T-helper 2 cell treated with Interferon-gamma antibody and Interleukin-4, amounts not matched to agents 5 μg/mL and 100 μg/mL, for 36 hours (primary cell): Measurements from ENCODE around the gene GOLGA7B.
"Not testable (repeated sequence)": the region's sequence is repeated elsewhere in the genome, so short reads cannot be mapped to it uniquely, and the experiment has no call there.

ENCODE experiments used
- DNase-seq: peaks from one replicate; pipeline ENCODE4 v3.0.0; 2021; ENCODE audit warnings: low spot score
- H3K27ac Mint-ChIP-seq: one replicate; pipeline ENCODE4 v1.8.0; 2021; ENCODE audit warnings: mild to moderate bottlenecking, mixed read lengths
- H3K27me3 Mint-ChIP-seq: one replicate; pipeline ENCODE4 v1.8.0; 2021; ENCODE audit warnings: low read depth, mixed read lengths
- H3K36me3 Mint-ChIP-seq: one replicate; pipeline ENCODE4 v1.8.0; 2021; ENCODE audit warnings: low read depth, mixed read lengths
- H3K4me1 Mint-ChIP-seq: one replicate; pipeline ENCODE4 v1.8.0; 2021; ENCODE audit warnings: low read depth, mixed read lengths
- H3K4me3 Mint-ChIP-seq: one replicate; pipeline ENCODE4 v1.8.0; 2022; ENCODE audit warnings: mild to moderate bottlenecking, moderate library complexity, mixed read lengths
- H3K9me3 Mint-ChIP-seq: one replicate; pipeline ENCODE4 v1.8.0; 2021; ENCODE audit warnings: mixed read lengths

Gene GOLGA7B

DNA sequence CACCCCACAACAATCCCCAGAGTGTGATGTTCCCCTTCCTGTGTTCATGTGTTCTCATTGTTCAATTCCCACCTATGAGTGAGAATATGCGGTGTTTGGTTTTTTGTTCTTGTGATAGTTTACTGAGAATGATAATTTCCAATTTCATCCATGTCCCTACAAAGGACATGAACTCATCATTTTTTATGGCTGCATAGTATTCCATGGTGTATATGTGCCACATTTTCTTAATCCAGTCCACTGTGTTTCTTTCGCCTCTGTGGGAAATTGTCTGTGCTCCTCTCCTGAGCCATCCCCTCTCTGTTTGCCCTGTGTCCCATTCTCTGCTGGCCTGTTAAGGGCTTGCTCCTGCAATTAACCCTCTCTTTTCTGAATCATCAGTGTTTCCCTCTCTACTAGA lies 5.7 kb upstream of the GOLGA7B start:
- Mint-ChIP-seq H3K27me3 (peaks cover 14% of the 10 kb centered on the region), H3K4me1 (peaks cover 12% of the 10 kb centered on the region)
- DNase-seq, H3K27ac Mint-ChIP-seq, H3K4me3 Mint-ChIP-seq, H3K9me3 Mint-ChIP-seq, H3K36me3 Mint-ChIP-seq: not testable (repeated sequence)

- H3K27ac Mint-ChIP-seq = no peak overlapping the region
- no peaks in the 10 kb centered on the region for H3K9me3 Mint-ChIP-seq
- H3K27me3 Mint-ChIP-seq = peaks cover 14% of the 10 kb centered on the region
- no peaks in the 10 kb centered on the region for H3K36me3 Mint-ChIP-seq
- DNase-seq = no peak
- peaks cover 15% of the 10 kb centered on the region for H3K4me1 Mint-ChIP-seq
- no peak overlapping the region for H3K4me3 Mint-ChIP-seq
Measured at GRCh38 chr10:97844678-97845077, 5.0 kb upstream of the GOLGA7B start.

- peaks cover 22% of the 10 kb centered on the region for H3K27me3 Mint-ChIP-seq
Measured at GRCh38 chr10:97849103-97849686, 448 bp upstream of the GOLGA7B start.

DNA sequence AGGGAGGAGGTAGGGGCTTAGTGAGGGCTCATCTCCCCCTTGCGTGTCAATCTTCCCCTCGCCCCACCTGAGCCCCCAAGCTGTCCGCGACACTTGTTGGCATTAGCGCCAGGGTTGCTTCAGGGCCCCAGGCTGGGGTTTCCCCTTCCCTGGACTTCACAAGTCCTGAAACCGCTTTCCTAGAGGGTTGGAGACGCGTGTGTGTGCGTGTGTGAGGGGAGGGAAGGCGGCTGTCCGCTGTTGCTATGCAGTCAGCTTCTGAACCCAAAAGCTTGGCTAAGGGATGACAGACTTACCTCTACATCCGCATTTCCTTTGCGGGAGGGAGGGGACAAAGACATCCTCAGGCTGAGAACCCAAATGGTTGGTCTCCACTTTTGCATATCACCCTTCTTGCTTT lies 803 bp downstream of the GOLGA7B start:
- no peaks in the 10 kb centered on the region for H3K9me3 Mint-ChIP-seq
- peak overlapping the region; percentile 86 for H3K4me3 Mint-ChIP-seq
- H3K27ac Mint-ChIP-seq = peak overlapping the region; percentile 78
- peaks cover 33% of the 10 kb centered on the region for H3K4me1 Mint-ChIP-seq
- DNase-seq = no peak
- no peaks in the 10 kb centered on the region for H3K36me3 Mint-ChIP-seq
- H3K27me3 Mint-ChIP-seq = peaks cover 27% of the 10 kb centered on the region

More at GRCh38 chr10:97849103-97849686, 448 bp upstream of the GOLGA7B start:
- Mint-ChIP-seq H3K36me3 (no peaks in the 10 kb centered on the region), H3K9me3 (no peaks in the 10 kb centered on the region), H3K4me1 (peaks cover 33% of the 10 kb centered on the region), H3K4me3 (peak overlapping the region; percentile 87), H3K27ac (peak overlapping the region; percentile 71)
- DNase-seq = no peak

DNA sequence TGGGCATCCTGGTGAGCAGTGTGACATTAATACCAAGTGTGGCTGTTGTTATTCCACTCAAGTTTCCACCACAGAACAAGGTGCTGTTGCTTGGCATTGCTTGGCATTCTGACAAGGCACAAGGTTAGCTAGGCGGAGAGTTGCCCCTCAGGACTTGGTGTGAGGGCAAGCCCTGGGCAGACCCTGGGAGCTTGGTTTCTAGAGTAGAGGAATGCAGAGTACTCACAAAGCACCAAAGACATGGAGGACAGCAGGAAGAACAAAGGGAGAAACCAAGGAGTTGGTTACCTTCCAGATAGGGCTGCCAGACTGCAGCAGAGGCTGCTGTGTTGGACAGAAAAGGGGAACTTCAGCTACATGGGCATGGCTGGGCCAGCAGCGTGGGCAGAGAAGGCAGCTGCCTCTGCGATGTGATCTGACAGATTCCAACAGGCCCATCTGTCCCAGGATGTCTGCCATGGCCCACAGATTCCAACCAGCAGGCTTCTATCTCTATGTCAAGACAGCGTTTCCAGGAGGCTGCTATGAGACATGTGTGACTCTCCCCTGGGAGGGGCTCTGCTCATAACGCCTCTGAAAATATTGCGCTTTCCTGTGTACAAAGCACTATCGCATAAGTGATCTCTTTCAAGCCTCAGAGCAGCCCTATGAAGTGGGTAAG lies 1.8 kb downstream of the GOLGA7B start:
- H3K27ac Mint-ChIP-seq = no peak overlapping the region
- H3K27me3 Mint-ChIP-seq = peaks cover 27% of the 10 kb centered on the region
- H3K9me3 Mint-ChIP-seq = no peaks in the 10 kb centered on the region
- peak; percentile 32 for DNase-seq
- no peaks in the 10 kb centered on the region for H3K36me3 Mint-ChIP-seq
- peaks cover 33% of the 10 kb centered on the region for H3K4me1 Mint-ChIP-seq
- peak overlapping the region; percentile 86 for H3K4me3 Mint-ChIP-seq

- peaks cover 27% of the 10 kb centered on the region for H3K27me3 Mint-ChIP-seq
- no peaks in the 10 kb centered on the region for H3K9me3 Mint-ChIP-seq
- peak overlapping the region; percentile 24 for H3K27ac Mint-ChIP-seq
- peaks cover 34% of the 10 kb centered on the region for H3K4me1 Mint-ChIP-seq
- peak overlapping the region; percentile 86 for H3K4me3 Mint-ChIP-seq
- H3K36me3 Mint-ChIP-seq = no peaks in the 10 kb centered on the region
- no peak for DNase-seq
Measured at GRCh38 chr10:97852277-97852676, 2.6 kb downstream of the GOLGA7B start.

DNA sequence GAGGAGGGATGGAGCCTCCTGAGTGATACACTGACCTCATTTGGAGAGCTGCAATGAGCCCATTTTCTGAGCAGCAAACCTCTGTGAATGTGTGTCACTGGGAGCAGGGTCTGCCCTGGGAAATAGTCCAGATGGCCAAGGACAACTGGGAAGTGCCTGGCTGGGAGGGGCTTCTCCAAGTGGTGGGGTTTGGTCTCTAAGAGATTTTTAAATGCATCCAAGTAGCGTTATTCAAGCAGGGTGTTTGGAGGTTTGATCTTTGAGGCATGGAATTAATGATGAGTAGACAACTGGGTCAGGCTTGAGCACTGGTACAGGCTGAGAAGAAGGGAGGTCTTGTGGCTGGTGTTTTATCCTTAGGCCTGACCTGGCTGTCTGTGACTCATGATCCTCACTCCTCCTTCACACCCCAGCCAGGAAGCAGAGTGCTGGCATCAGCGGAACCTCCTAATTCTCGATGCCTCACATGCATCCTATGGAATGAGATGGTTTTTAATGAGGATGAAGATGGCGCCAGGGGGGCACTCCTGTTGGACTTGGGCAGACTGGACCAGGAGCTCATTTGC lies 3.3 kb downstream of the GOLGA7B start:
- Mint-ChIP-seq H3K27ac (peak overlapping the region; percentile 24), H3K9me3 (no peaks in the 10 kb centered on the region), H3K4me1 (peaks cover 37% of the 10 kb centered on the region), H3K27me3 (peaks cover 25% of the 10 kb centered on the region), H3K36me3 (no peaks in the 10 kb centered on the region), H3K4me3 (peak overlapping the region; percentile 86)
- no peak for DNase-seq

- Mint-ChIP-seq H3K4me1 (peaks cover 39% of the 10 kb centered on the region), H3K4me3 (no peak overlapping the region), H3K9me3 (no peaks in the 10 kb centered on the region), H3K27me3 (peaks cover 24% of the 10 kb centered on the region), H3K27ac (no peak overlapping the region), H3K36me3 (no peaks in the 10 kb centered on the region)
- no peak for DNase-seq
Measured at GRCh38 chr10:97854743-97855142, 5.1 kb downstream of the GOLGA7B start.

- no peaks in the 10 kb centered on the region for H3K36me3 Mint-ChIP-seq
- DNase-seq = no peak
- peaks cover 9% of the 10 kb centered on the region for H3K27me3 Mint-ChIP-seq
- H3K9me3 Mint-ChIP-seq = no peaks in the 10 kb centered on the region
- peaks cover 19% of the 10 kb centered on the region for H3K4me1 Mint-ChIP-seq
- H3K27ac Mint-ChIP-seq = no peak overlapping the region
- H3K4me3 Mint-ChIP-seq = no peak overlapping the region
Measured at GRCh38 chr10:97858001-97858439, 8.4 kb downstream of the GOLGA7B start.

DNA sequence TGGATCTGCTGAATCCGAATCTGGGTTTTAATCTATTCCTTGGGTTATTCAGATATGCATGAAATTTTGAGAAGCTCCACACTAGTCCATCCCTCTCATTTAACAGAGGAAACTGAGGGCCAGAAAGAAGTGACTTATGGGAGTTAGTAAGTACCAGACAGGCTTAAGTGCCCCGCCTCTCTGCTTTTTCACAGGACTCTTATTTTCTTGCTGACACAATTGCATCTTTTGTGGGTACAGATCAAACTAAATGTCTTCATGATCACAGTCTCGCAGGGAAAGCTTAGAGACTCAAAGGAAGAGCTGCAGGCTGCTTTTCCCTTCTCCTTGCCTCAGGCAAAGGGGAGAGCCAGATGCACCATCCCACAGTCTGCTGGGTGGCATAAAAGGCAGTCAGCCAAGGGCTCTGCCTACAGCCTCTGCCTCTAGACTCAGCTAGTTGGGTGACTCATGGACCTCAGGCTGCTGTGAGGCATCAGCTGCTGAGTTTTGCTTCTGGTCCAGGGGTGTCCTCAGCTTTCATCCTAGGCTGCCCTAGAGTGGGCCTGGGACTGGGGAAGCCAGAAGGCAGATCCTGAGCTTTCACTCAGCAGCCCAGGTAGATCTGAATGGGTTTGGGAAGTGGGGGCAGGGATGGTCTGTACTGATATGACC lies 11.6 kb downstream of the GOLGA7B start:
- DNase-seq = no peak
- Mint-ChIP-seq H3K9me3 (no peaks in the 10 kb centered on the region), H3K4me3 (no peak overlapping the region), H3K27ac (no peak overlapping the region), H3K4me1 (peaks cover 18% of the 10 kb centered on the region), H3K27me3 (peaks cover 3% of the 10 kb centered on the region), H3K36me3 (no peaks in the 10 kb centered on the region)

- H3K4me1 Mint-ChIP-seq = peaks cover 18% of the 10 kb centered on the region
- no peak for DNase-seq
- no peaks in the 10 kb centered on the region for H3K9me3 Mint-ChIP-seq
- H3K27ac Mint-ChIP-seq = no peak overlapping the region
- no peaks in the 10 kb centered on the region for H3K36me3 Mint-ChIP-seq
- peaks cover under 1% of the 10 kb centered on the region for H3K27me3 Mint-ChIP-seq
- no peak overlapping the region for H3K4me3 Mint-ChIP-seq
Measured at GRCh38 chr10:97861924-97862323, 12.3 kb downstream of the GOLGA7B start.

GRCh38 chr10:97863808-97864207 lies 14.2 kb downstream of the GOLGA7B start:
- H3K4me3 Mint-ChIP-seq = no peak overlapping the region
- H3K9me3 Mint-ChIP-seq = no peaks in the 10 kb centered on the region
- no peaks in the 10 kb centered on the region for H3K36me3 Mint-ChIP-seq
- H3K4me1 Mint-ChIP-seq = peaks cover 7% of the 10 kb centered on the region
- H3K27ac Mint-ChIP-seq = no peak overlapping the region
- no peak for DNase-seq
- no peaks in the 10 kb centered on the region for H3K27me3 Mint-ChIP-seq

DNA sequence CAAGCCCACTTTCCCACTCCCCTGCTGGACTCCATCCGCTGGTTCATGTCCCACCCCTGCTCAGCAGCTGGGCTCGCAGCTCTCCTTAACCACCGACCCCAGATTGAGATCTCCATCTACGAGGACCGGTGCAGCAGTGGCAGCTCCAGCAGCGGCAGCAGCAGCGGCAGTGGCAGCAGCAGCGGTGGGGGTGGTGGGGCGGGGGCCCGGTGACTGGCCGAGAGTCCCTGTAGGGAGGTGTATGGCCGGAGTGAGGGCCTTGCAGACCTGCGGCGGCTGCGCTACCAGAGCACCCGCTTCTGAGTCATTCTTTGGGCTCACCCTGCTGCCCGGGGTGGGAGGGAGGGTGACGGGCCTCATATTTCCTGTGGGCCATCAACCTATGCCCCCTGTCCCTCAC lies 15.8 kb downstream of the GOLGA7B start:
- peaks cover 16% of the 10 kb centered on the region for H3K4me1 Mint-ChIP-seq
- no peak overlapping the region for H3K4me3 Mint-ChIP-seq
- no peak for DNase-seq
- peaks cover 9% of the 10 kb centered on the region for H3K27me3 Mint-ChIP-seq
- no peak overlapping the region for H3K27ac Mint-ChIP-seq
- no peaks in the 10 kb centered on the region for H3K9me3 Mint-ChIP-seq
- H3K36me3 Mint-ChIP-seq = no peaks in the 10 kb centered on the region

DNA sequence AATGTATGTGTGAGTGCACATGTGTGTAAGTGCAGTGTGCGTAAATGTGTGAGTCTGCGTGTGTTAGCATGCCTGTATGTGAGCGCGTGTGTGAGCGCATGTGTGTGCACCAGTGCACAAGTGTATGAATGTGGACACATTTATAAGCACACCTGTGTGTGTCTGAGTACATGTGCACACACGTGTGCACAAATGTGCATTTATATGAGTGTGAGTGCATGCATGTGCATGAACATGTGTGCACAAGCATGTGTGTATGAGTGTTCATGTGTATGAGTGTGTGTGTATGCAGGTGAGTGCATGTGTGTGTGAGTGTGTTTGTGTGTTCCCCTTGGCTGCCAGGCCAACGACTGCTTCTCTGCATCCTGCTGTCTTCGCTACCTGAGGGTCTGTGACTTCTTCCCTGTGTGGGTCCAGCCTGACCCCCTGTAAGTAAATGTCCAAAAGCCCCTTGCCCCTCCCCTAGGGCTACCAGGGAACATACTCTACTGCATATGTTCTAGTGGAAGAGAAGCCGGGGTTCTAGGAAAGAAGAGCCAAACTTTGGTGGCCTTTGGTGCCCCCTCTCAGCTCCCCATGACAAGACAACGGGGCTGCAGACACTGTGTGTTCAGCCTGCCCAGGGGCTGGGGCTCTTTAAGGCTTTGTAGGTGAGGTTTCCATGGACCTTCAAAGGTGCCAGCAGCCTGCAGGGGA lies 17.0 kb downstream of the GOLGA7B start:
- Mint-ChIP-seq H3K4me1 (peaks cover 12% of the 10 kb centered on the region), H3K36me3 (no peaks in the 10 kb centered on the region), H3K27ac (no peak overlapping the region), H3K9me3 (no peaks in the 10 kb centered on the region), H3K27me3 (peaks cover 18% of the 10 kb centered on the region), H3K4me3 (no peak overlapping the region)
- DNase-seq = no peak
